Activated CD4-positive, CD25-positive, alpha-beta regulatory T cell treated with anti-CD3 and anti-CD28 coated beads, Interleukin-2, amount 50 U/mL, for 24 hours (primary cell): ENCODE results near the gene ATOH8.

Experiments
- ATAC-seq, 2 donors: fragments of 150-1000 bp; cut with Tn5 transposase; one replicate each; pipeline ENCODE4 v1.10.0; 2021; ENCODE audit warnings: mild to moderate bottlenecking in 1 of 2, moderate library complexity in 1 of 2

Gene ATOH8

GRCh38 chr2:85790032-85790431 is 36.2 kb downstream of the ATOH8 start:
- no peak for ATAC-seq

- no peak for ATAC-seq
Observed at GRCh38 chr2:85790499-85791188, 36.9 kb downstream of the ATOH8 start.

DNA sequence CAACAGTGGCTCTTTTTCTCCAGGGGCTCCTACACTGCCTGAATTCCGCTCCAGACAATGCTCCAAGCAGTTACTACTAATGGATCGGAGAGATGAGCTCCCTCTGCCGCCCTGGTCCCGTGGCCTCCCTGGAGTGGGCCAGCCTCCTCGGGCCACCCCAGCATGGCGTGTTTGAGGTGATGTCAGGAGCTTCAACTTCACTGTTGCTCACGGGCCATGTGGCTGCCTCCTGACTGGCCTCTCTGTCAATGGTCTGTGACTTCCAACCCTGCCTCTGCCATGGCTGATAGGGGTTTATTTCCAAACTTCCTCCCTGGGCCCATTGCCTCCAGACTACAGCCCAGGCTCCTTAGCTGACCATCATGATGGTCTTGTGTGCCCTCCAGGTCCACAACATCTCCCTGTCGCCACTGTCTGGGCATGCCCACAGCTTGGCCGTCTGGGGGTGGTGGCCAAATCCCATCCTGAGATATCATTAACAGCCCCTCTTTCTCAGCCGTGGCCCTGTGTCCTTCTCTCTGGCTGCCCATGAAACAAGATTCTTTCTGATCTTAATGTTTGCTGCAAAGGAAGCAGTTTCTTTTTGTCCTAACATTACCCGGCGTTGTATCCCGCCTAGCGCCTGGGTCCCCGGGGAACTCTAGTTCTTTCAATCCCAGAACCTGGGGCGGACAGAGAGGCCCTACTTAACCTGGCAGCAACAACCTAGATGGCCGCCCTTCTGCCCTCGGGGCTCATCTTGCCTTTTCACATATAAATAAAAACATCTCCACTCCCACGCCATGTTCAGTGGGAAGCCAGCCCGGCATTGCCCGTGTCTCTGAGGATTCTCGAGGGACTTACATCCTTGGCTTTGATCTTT is 38.1 kb downstream of the ATOH8 start:
- ATAC-seq = no peak

- ATAC-seq = no peak
Observed at GRCh38 chr2:85792783-85793441, 39.1 kb downstream of the ATOH8 start.

GRCh38 chr2:85793584-85793983 is 39.8 kb downstream of the ATOH8 start:
- no peak for ATAC-seq

DNA sequence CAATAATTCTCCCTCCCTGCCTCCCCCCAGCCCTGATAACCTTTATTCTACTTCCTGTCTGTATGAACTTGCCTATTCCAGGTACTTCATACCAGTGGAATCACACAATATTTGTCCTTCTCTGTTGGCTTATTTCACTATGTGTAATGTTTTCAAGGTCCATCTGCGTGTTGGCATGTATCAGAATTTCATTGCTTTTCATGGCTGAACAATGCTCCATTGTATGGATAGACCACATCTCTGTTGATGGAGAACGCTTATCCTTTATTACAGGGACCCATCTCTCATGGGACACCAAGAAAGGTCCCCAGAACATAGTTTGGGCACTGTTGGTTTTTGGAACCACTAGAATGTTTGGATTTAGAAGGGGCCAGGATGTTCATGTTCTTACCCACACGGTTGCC is 40.2 kb downstream of the ATOH8 start:
- ATAC-seq = no peak

DNA sequence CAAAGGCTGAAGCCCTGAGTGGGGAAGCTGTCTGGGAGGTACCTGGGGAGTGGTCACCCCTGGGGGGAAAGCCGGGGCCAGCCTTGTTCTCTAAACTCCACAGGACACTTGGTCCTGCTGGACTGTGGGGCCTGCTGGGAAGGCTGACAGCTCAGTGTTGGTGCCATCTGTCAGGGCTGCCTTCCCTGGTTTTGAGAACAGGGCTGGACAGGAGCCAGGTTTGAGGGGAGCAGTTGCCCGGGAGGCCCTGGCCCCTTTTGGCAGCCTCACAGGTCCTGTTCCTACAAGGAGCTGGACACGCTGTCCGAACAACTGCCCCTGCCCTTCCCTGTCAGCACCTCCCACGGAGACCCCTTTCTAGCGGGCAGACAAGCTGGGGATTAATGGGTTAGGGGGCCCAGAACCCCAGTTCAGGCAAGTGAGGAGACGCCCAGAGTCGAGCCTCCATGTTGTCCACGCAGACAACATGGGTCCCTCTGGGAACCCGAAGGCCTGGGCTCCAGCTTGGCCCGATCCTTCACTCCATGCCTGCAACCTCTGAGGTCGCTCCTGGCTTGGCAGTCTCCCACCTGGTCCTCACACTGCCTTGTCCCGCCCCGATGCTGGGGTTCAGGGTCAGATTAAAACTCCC is 40.8 kb downstream of the ATOH8 start:
- no peak for ATAC-seq

DNA sequence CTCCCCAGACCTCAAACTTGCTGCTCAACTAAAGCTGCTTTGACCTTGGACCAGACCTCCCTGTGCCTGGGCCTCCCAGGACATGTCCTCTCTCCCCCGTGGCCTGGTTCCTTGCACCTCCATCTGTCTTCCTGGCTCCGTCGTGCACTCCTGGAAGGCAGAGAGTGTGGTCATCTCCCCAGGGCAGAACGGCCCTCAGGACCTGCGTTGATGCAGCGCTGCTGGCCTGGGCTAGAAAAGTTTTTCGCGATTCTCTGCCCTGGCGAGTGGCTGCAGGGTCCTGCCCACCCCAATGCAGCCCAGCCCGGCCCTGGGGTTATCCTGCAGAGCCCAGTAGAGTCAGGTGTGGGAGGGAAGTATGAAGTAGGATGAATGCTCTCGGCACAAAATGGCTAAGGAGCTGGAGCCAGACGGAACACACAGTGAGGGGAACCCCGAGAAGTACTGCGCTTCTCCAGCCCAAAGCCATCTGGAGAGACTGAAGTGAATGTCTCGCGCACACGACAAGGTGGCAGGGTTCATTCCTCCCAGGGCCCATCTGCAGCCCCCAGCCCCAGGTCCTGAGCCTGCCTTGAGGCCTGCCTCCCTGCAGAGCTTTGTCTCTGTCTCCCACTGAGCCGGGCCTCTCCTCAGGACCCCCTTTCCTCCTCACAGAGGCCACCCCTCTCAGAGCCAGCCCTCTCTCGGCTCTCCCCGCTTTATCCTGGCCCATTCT is 41.7 kb downstream of the ATOH8 start:
- ATAC-seq = no peak

DNA sequence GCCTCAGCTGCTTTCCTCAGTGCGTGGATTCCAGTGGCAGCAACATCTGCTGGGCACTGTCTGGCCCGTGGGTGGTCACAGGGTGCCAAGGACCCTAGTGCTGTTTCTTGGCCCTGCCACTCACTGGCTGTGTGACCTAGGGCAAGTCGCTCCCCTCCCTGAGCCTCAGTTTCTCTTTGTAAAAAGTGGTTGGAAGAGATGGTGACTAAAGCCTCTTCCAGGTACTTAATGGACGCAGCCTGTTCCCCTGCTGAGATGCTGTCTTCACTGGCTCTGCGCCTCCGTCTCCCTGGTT is 42.2 kb downstream of the ATOH8 start:
- no peak for ATAC-seq

DNA sequence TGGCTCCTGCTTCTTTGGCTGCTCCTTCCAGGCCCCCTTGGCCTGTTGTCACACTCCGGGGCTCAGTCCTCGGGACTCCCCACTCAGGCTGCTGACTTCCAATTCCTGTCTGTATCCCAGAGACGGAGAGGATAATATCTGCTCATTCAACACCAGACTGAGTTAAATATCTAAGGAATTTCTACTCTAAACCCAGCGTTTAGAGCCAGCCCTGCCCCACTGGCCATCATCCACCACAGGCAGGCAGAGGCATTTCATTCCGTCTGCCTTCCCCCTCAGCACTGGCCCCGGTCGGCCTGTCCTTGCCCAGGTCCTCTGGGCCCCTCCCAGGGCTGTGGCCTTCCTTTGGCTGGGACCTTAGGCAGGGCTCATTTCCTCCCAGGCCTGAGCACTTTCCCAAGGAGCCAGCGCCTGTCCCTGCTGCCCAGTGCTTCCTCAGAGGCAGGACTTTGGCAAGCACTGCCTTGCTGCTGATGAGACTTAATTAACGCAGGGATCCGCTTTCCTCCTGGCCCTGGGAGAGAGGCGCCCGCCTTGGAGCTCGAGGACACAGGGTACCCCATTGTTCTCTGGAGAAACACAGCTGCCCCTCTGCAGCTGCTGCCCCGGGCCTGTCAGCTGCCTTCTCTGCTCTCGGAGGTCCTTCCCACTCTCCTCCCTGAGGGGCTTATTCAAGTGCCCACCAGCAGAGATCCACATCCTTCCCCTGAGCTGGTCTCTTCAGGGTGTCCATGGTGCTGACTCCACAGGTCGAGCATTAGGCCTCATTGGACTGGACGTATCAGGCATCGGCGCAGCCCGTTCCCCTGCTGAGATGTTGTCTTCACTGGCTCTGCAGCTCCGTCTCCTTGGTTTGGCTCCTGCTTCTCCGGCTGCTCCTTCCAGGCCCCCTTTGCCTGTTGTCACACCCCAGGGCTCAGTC is 42.8 kb downstream of the ATOH8 start:
- no peak for ATAC-seq

DNA sequence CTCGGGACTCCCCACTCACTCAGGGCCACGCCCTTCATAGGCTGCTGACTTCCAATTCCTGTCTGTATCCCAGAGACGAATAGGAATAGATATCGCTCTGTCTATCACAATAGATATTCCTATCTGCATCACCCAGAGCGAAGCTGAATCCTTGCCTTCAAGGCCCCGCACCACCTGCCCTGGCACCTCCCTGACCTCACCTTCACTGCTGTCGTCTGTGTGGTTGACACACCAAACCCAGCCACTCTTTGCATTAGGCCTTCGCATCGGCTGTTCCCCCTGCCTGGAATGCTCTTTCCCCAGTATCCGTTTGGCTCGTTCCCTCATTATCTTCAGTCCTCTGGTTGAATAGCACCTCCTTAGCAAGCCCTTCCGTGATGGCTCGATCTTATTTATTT is 43.5 kb downstream of the ATOH8 start:
- ATAC-seq = no peak

DNA sequence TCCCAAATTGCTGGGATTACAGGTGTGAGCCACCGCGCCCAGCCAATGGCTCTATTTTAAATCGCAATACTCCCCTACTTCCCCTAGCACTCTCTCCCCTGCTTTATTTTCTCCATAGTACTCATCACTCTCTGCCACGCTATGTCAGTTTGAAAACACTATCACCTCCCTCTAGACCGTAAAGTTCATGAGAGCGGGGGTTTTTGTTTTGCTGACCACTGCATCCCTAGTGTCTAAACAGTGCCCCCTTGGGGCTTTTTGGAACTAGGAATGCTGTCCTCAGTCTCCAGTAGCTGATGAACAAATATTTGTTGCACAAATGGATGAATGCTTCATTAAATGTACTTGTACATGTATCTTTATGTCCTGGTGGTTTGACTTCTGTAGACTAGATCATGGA is 44.1 kb downstream of the ATOH8 start:
- no peak for ATAC-seq

DNA sequence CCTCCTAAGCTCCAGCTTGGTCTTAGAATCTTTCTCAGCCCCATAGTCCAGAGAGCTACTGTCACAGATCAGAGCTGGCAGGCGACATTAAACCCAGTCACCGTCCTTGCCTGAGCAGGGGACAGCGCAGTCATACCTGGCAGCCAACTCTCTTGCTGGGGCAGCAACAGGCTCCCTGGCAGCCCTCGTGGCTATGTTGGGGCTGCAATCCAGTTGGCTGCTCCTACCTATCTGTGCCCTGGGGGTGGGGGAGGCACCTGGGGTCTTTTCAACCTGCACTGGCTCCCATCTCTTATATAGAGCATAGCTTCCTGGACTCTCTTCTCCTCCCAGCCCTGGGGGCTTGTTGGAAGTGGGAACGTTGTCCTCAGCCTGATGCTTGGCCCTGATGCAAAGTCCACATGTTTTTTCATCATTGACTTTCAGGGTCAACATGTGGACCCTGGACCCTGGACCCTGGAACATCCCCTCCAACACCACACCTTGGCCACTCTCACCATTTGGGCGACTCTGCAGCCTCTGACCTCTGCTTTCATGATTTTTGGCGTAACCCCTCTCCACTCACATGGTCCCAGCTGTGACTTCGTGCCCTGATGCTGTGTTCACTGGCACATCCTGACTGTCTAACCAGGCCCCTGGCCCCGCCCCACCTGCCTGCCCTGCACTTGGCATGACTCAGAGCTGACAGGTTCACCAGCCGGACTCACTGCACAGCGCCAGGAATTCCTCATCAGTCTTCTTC is 45.6 kb downstream of the ATOH8 start:
- no peak for ATAC-seq

DNA sequence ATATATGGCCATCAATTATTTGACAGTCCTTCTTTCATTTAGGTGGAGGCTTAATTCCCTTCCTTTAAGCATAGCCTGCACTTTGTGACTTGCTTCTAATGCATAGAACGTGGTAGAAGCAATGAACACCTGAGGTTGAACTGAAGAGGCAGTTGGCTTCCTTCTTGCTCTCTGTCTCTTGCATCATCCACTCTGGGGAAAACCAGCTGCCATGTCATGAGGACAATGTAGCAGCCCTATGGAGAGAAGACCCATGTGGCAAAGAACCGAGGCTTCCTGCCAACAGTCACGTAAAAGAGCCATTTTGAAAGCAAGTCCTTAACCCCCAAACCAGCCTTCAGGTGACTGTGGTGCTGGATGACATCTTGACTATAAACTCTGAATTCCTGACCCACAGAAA is 46.8 kb downstream of the ATOH8 start:
- ATAC-seq = no peak

DNA sequence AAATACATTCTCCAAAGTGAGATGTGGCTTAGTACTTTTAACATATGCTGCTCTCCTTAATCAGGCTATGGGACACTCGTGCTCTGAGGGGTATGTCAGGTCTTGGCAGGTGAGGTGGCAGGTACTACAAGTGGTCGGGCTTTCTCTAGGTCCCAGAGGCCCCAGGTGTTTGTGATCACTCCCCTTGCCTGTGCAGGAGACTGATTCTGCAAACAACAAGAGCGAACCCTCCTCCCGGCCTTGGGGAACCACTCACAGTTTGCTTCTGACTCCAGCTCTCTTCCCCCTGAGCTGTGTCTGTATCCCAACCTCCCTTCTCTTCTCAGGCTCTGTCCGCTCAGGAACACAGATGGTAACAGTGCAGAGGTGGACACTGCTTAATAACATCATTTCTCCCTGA is 48.1 kb downstream of the ATOH8 start:
- ATAC-seq = no peak

- ATAC-seq = no peak
Observed at GRCh38 chr2:85802354-85803103, 48.7 kb downstream of the ATOH8 start.

DNA sequence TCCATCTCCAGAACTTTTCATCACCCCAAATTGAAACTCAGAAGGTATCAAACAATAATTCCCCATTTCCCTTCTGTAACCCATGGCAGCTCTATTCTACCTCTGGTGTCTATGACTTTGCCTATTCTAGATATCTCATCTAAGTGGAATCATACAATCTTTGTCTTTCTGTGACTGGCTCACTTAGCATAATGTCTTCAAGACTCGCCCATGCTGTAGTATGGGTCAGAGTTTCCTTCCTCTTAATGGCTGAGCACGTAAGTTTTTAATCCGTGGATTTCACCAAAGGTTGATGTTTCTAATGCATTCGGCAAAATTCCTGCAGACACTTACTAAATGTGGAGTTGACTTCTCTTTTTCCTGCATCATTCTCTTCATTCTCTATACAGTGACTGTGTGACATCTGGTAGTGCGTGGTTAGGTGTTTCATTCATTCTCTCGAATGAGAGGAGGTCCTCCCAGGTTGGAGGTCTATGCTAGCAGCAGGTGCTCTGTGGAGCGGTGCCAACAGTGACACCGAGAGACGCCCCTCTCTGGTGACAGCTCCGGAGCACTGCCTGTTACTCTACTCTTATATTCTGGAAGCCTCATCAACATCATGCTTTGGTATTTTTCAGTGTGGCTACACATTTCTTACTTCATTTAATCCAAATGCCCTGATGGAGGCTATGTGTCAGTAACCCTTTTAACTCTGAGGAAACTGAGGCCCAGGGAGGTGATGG is 50.1 kb downstream of the ATOH8 start:
- ATAC-seq = no peak

DNA sequence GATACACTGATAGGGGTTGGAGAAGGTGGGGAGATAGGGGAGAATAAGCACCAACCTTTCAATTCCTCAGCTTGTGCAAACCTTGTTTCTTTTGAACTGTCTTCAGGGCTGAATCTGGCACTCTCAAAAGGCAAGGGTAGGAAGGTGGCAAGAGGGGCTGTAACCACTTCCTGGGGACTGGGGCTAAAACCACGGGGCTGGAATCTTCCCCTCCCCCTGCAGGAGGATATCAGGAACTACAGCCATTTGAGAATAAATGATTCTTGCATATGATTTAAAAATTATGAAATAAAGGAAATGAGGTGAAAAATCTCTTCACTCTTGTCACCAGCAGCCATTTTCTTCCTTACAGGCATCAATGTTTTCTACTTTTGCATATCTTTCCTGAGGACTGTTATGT is 50.8 kb downstream of the ATOH8 start:
- peak in 1 of 2 donors; percentile 30 for ATAC-seq

DNA sequence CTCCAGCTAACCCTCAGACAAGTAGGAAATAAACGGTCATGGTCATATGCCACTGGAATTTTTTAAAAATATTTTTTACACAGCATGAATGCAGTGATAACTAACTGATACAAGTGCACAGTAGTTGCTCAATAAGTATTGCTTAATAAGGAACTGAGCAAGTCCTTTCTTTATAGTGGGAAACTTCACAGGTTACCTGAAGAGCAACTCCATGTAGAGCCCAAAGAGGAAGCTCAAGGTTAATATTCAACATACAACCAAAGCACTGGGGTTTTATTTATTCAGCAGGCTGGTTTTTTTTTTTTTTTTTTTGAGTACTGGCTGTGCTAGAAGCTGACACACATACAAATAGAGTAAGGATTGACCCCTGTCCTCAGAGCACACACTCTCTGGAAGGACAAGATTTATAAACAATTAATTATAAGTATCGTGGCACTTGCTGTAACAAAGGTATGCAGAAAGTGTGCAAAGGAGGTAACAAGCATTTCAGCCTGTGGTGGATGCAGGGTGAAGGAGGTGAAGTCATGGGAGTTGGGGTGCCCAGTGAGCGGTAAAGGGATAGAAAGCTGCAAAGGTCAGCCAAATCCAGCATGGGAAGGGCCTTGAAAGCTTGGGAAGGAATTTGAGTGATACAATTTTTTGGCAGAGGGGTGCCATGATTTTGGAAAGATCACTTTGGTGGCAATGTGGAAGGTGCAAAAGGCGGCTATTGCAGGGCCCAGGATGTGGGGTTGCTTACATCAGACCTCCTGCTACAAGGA is 52.7 kb downstream of the ATOH8 start:
- no peak for ATAC-seq
